GM04504 (cell line): Measurements from ENCODE around the gene ZNF862.

ENCODE experiments used
- DNase-seq: peaks from one replicate; pipeline ENCODE4 v3.0.0-alpha.2; 2012; ENCODE audit warnings: low read depth

The ZNF862 gene

DNA sequence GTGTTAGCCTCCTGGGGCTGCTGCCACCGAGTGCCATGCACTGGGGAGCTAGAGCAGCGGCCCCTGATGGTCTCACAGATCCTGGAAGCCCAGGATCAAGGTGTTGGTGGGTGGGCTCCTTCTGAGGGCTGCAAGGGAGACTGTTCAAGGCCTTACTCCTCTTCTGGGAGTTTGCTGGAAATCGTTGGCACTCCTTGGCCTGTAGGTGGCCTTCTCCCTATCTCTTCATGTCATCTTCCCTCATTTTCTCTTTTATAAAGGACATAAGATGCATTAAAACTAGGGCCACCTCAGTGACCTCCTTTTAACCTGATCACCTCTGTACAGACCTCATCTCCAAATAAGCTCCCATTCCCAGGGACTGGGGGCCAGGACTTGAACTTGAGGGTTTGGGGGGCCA is 27.0 kb upstream of the ZNF862 start:
- DNase-seq: no peak

DNA sequence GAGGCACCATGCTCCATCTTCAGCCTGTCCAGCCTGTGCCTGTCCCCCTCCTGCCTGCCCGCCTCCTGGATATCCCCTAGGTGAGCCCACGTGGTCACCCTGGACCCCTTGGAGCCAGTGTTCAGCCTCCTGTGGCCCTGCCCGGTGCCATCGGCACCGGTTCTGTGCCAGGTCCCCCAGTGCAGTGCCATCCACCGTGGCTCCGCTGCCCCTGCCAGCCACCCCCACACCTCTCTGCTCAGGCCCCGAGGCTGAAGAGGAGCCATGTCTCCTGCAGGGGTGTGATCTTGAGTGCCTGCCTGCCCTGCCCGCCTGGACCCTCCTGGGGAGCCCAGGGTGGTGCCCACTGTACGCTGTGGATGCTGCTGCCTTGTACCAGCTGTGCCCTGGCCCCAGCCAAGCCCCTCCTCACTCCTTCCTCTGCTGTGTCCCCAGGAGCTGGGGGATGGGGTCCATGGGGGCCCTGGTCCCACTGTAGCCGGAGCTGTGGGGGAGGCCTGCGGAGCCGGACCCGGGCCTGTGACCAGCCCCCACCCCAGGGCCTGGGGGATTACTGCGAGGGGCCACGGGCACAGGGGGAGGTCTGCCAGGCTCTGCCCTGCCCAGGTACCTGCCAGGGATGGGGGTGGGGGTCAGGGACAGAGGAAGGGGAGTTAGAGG is 26.2 kb upstream of the ZNF862 start:
- no peak for DNase-seq

DNA sequence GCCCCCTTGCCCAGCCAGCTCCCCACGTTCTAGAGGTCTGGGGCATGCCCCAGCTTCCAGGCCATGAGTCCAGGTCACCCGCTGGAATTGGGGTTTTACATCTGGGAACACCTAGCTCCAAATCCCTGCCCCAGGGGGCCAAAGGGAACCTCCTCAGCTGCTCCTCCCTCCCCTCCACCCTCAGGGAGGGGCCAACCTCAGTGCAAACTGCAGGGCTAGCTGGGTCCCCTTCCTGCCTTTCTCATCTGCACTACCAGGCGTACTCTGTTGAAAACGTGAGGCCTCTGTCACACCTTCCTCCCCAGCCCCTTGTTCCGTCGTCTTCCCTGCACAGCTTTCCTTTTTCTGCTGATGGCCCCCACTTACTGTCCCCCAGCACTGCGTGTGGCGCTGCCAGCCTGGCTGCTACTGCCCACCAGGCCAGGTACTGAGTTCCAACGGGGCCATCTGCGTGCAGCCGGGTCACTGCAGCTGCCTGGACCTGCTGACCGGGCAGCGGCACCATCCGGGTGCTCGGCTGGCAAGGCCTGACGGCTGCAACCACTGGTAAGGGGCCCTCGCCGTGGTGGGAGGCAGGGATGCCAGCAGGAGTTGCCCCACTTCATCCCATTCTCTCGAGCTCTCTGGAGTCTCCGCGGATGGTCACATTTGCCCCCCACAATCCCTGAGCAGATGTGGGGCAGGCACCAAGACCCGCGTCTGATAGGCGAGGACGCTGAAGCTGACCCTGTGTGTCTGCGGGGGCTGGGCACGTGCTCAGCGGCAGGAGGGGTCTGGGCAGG is 24.7 kb upstream of the ZNF862 start:
- DNase-seq: no peak

DNA sequence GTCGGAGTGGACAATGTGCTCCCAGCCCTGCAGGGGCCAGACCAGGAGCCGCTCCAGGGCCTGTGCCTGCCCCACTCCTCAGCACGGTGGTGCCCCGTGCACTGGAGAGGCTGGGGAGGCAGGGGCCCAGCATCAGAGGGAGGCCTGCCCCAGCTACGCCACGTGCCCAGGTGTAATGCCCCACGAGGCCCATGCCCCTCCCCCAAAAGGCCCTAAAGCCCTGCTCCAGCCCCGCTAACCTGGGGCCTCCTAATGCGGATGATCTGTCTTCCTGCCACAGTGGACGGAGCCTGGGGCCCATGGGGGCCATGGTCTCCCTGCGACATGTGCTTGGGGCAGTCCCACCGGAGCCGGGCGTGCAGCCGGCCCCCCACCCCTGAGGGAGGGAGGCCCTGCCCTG is 23.7 kb upstream of the ZNF862 start:
- no peak for DNase-seq

DNA sequence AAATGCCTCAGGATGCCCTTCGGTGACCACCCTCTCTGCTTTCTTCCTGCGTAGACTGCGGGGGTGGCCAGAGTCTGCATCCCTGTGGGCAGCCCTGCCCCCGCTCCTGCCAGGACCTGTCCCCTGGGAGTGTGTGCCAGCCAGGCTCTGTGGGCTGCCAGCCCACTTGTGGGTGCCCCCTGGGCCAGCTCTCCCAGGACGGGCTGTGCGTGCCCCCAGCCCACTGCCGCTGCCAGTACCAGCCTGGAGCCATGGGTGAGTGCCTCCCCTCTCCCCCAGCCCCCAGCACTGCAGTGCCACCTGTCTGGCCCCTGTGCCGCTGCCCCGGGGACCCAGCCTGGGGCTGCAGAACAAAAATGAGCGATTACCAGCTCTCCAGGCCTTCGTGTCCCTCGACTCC is 23.1 kb upstream of the ZNF862 start:
- no peak for DNase-seq

DNA sequence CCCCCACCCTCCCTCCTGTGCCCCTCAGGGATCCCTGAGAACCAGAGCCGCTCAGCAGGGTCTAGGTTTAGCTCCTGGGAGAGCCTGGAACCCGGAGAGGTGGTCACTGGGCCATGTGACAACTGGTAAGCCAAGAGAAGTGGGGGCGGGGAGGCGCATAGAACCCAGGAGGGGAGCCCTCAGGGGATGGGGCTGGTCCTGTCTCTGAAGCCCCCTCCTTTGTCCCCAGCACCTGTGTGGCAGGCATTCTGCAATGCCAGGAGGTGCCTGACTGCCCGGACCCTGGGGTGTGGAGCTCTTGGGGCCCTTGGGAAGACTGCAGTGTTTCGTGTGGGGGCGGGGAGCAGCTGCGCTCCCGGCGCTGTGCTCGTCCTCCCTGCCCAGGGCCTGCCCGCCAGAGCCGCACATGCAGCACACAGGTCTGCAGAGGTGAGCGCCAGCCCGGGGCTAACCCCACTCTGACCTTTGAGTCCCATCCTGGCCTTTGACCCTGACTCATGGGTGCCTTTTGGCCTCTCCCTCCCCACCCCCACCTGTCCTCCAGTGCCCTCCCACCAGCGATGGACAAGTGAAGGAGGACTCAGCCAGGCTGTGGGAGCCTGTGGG is 22.4 kb upstream of the ZNF862 start:
- DNase-seq: no peak

DNA sequence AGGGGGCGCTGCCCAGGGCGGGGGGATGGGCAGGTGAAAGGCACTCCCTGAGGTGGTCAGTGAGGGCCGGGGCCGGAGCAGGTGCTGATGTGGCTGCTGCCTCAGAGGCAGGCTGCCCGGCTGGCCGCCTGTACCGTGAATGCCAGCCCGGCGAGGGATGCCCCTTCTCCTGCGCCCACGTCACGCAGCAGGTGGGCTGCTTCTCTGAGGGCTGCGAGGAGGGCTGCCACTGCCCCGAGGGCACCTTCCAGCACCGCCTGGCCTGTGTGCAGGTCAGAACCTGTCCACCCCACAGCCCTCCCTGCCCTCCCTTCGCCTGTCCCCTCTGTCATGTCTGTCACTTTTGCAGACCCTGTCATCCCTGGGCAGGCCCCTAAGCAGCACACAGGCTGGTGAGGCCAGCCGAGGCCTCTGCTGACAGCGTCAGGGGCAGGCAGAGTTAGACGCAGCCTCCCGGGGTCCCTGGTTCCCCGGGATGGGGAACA is 21.9 kb upstream of the ZNF862 start:
- no peak for DNase-seq

DNA sequence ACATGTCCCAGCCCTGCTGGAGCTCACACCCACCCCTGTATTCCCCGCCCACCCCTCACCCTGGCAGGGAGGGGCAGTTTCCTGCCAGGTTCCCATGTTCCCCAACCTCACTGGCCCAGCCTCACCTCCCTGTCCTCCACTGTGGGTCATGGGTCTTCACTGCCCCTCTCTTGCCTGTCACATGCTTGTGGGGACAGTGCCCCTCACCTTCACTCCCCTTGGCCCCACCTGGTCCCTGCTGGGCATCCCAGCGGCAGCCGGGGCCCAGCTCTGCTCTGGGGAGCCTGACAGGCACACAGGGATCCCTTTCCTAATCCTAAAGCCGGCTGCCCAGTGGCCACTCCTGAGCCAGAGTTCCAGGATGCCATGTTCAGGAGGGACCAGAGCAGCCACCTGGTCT is 21.4 kb upstream of the ZNF862 start:
- no peak for DNase-seq

DNA sequence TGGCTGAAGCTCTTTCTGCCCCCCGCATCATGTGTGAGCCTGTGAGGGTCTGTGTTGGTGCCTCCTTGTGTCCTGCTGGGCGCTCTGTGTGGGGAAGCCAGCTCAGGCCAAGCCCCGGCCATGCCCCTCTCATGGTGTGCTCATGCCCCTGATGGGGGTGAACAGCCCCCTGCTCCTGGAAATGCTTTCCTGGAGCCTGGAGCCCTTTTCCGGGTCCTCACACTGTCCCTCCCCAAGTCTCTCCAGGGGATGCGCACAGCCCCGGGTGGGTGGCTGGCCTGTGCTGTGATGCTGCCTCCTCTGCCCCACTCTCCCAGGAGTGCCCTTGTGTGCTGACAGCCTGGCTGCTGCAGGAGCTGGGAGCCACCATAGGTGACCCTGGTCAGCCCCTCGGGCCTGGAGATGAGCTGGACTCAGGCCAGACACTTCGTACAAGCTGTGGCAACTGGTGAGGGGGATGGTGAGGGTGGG is 20.8 kb upstream of the ZNF862 start:
- DNase-seq: no peak

DNA sequence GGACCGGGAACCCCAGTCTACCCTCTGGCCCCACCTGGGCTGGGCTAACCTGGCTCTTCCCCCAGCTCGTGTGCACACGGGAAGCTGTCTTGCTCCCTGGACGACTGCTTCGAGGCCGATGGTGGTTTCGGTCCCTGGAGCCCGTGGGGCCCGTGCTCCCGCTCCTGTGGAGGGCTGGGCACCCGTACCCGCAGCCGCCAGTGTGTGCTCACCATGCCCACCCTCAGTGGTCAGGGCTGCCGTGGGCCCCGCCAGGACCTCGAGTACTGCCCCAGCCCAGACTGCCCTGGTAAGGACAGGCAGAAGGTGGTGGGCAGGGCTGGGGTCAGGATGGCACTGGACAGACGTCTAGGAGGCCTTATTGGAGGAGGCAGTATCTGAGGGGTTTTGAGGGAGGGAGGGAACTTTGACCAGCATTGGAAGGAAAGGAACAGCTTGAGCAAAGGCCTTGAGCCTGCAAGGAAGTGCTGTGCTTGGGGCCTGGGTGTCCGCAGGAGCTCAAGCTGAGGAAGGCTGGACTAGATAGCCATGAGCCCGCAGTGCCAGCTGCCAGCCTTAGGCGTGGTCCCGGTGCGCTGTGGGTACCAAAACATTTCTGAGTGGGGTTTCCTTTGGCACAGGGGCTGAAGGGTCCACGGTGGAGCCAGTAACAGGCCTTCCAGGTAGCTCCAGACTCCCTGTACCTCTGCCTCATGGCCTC is 20.2 kb upstream of the ZNF862 start:
- DNase-seq: no peak

DNA sequence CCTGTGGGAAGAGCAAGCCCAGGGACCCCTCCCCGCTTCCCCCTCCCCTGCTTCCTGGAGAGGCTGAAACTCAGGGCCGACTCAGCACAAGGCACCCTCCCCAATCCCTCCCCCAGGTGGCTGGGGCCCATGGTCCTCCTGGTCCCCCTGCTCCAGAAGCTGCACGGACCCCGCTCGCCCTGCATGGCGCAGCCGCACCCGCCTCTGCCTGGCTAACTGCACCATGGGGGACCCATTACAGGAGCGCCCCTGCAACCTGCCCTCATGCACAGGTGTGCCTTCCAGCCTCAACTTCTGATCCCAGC is 19.7 kb upstream of the ZNF862 start:
- DNase-seq: no peak

DNA sequence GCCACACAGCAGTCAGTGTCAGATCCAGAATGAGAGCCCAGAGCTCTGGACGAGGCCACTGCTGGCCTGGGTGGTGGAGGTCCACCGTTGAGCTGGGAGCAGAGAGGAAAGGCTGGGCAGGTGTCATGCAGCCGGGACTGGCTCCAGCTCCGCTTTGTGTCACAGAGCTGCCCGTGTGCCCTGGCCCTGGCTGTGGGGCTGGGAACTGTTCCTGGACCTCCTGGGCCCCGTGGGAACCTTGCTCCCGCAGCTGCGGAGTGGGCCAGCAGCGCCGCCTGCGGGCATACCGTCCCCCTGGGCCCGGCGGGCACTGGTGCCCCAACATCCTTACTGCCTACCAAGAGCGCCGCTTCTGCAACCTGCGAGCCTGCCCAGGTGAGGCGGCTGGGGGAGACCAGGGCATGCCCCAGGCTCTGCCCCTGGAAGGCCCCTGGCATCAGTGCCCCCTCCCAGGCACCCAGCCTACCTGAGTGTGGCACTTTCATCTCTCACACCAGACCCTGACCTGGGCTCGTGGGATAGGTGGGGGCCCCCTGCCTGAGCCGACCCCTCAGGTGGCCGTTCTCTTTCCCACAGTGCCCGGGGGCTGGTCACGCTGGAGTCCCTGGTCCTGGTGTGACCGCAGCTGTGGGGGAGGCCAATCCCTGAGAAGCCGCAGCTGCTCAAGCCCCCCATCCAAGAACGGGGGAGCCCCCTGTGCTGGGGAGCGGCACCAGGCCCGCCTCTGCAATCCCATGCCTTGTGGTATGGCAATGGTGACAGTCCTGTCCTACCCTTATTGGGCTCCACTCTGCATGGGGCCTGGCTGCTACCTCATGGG is 18.8 kb upstream of the ZNF862 start:
- DNase-seq: no peak

DNA sequence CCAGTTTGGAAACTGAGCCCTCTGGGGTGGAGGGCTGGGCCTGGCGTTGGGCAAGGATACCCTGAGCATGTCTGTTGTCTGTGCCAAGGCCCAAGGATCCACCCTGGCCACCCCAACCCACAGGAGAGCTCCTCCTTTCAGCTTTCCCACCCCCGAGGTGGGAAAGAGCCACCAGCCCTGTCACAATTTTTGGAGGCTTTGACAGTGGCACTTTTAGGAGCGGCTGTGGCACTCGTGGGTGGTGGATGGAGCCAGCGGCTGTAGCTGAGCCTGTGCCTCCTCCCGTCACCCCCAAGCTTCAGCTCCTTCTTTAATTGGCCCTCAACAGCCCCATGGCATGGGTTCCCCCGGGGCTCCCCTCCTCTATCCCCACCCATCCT is 18.2 kb upstream of the ZNF862 start:
- DNase-seq: no peak

DNA sequence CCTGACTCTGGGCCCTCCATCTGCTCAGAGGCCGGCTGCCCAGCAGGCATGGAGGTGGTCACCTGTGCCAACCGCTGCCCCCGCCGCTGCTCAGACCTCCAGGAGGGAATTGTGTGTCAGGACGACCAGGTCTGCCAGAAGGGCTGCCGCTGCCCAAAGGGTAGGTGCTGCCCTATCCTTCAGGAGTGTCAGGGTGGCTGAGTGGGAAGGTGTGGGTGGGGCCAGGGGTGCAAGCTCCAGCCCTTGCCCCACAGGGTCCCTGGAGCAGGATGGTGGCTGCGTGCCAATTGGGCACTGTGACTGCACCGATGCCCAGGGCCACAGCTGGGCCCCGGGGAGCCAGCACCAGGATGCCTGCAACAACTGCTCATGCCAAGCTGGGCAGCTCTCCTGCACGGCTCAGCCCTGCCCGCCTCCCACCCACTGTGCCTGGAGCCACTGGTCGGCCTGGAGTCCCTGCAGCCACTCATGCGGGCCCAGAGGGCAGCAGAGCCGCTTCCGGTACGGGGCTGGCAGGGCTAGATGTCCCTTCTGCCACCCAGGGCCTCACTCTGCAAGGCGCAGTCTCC is 17.5 kb upstream of the ZNF862 start:
- DNase-seq: no peak

DNA sequence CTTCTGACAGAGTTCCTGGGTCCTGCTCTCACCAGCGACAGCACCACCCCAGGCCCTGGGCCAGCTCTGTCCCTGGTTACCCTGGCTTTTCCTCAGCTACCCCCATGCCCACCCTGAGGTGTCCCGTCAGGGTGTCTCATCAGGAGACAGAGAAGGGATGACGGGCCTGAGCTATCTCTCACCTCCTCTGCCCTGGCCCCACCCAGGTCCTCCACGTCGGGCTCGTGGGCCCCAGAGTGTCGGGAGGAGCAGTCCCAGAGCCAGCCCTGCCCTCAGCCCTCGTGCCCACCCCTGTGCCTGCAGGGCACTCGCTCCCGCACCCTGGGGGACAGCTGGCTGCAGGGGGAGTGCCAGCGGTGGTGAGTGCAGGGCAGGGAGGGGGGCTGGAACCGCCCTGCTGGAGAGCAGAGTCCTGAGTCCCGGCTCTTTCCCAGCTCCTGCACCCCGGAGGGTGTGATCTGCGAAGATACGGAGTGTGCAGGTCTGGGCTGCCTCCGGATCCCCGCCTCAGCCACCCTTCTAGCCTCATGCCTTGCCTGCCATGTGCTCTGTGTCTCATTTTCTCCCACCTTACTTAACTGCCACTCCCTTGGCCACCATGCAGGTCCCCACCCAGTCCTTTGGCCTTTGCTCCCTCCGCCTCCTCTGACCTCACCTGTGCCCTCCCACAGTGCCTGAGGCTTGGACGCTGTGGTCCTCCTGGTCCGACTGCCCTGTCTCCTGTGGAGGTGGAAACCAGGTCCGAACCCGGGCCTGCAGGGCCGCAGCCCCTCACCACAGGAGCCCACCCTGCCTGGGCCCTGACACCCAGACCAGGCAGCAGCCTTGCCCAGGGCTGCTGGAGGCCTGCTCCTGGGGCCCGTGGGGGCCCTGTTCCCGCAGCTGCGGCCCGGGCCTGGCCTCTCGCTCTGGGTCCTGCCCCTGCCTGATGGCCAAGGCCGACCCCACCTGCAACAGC is 16.7 kb upstream of the ZNF862 start:
- no peak for DNase-seq

DNA sequence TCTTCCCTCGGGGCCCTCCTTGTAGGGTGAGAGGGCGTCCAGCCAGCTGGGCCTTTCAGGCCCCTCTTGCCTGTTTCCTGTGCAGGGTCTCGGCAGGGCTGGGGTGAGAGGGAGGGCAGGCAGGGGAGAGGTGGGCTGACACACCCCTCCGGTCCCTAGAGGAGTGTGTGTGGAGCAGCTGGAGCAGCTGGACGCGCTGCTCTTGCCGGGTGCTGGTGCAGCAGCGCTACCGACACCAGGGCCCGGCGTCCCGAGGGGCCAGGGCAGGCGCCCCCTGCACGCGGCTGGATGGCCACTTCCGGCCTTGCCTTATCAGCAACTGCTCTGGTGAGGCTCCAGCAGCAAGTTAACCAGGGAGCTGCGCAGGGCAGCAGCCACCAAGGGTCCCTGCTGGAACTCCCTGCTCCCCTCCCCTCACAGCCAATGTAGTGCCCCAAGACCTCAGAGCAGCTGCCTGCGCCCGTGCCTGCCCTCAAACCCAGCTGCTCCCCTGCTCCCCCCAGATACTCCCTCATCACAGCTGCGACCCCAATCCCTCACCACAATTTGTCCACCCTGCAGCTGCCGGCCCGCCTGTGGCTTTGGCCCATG is 15.7 kb upstream of the ZNF862 start:
- DNase-seq: no peak

DNA sequence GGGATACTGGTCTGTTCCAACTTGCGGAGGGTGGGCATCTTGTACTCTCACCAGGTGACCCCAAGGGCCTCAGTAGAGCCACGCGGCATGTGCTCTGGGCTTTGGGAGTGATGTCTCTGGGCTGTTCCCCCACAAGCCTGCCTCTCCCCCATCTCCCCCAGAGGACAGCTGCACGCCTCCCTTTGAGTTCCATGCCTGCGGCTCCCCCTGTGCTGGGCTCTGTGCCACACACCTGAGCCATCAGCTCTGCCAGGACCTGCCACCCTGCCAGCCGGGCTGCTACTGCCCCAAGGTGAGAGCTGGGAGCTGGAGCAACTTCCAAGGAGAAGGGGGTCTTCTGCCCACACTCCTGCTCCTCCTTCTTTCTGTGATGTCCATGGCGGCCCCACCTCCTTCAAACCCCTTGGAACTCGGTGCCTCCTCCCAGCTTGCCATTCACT is 15.0 kb upstream of the ZNF862 start:
- DNase-seq: no peak

DNA sequence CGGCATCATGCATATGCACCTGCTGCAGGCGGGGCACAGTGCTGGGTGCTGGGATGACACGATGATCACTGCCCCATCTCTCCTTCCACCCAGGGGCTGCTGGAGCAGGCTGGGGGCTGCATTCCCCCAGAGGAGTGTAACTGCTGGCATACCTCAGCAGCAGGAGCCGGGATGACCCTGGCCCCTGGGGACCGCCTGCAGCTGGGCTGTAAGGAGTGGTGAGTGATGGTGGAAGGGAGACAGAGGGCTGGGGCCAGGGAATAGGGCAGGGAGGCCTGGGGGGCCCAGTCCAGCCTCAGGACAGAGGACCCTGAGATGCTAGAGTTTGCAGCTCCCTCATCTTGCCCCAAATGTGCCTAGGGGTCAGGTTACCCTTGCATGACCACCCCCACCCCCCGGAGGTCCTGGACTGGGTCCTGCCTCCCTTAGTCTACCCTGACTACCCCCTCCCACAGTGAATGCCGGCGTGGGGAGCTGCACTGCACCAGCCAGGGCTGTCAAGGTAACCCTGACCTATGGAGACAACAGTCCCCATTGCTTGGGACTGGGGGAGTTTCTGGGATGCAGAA is 14.5 kb upstream of the ZNF862 start:
- no peak for DNase-seq

DNA sequence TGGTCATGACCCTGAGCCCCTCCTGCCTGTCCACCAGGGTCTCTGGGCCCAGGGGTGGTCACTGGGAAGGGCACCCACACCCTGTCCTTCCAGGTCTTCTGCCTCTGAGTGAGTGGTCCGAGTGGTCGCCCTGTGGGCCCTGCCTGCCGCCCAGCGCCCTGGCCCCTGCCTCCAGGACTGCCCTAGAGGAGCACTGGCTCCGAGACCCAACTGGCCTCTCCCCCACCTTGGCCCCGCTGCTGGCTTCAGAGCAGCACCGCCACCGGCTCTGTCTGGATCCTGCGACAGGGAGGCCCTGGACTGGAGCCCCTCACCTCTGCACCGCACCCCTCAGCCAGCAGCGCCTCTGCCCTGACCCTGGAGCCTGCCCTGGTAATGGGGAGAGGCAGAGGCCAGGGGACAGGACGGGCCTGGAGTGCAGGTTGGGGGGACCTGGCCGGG is 13.9 kb upstream of the ZNF862 start:
- no peak for DNase-seq
